Stimulated activated memory B cell treated with anti-CD40 and anti-IgM and Interleukin-4, amounts not matched to agents 10 μg/mL and 1 μg/mL and 100 μg/mL, for 72 hours (primary cell): Measurements from ENCODE around the gene FGF3.

ENCODE experiments used
- ATAC-seq: fragments of 150-1000 bp; cut with Tn5 transposase; 2 replicates; pipeline ENCODE4 v1.10.0; 2021
- H3K27ac Mint-ChIP-seq: one replicate; pipeline ENCODE4 v1.8.0; 2022; ENCODE audit warnings: mild to moderate bottlenecking, mixed read lengths
- H3K27me3 Mint-ChIP-seq: one replicate; pipeline ENCODE4 v1.8.0; 2022; ENCODE audit warnings: mixed read lengths
- H3K36me3 Mint-ChIP-seq: one replicate; pipeline ENCODE4 v1.8.0; 2022; ENCODE audit warnings: mixed read lengths
- H3K4me1 Mint-ChIP-seq: one replicate; pipeline ENCODE4 v1.8.0; 2022; ENCODE audit warnings: mixed read lengths
- H3K4me3 Mint-ChIP-seq: one replicate; pipeline ENCODE4 v1.8.0; 2022; ENCODE audit warnings: mild to moderate bottlenecking, moderate library complexity, mixed read lengths
- H3K9me3 Mint-ChIP-seq: one replicate; pipeline ENCODE4 v1.8.0; 2022; ENCODE audit warnings: mixed read lengths

FGF3 gene

GRCh38 chr11:69859275-69859934 is 40.2 kb upstream of the FGF3 start:
- H3K27me3 Mint-ChIP-seq: peaks cover 33% of the 10 kb centered on the region

GRCh38 chr11:69855421-69855820 is 36.2 kb upstream of the FGF3 start:
- peaks cover 16% of the 10 kb centered on the region for H3K27me3 Mint-ChIP-seq
- peaks cover 5% of the 10 kb centered on the region for H3K9me3 Mint-ChIP-seq
- no peaks in the 10 kb centered on the region for H3K36me3 Mint-ChIP-seq
- H3K27ac Mint-ChIP-seq: no peak overlapping the region
- no peaks in the 10 kb centered on the region for H3K4me1 Mint-ChIP-seq
- H3K4me3 Mint-ChIP-seq: no peak overlapping the region
- no peak for ATAC-seq

More at GRCh38 chr11:69859275-69859934, 40.2 kb upstream of the FGF3 start:
- H3K4me3 Mint-ChIP-seq: no peak overlapping the region
- ATAC-seq: no peak
- no peaks in the 10 kb centered on the region for H3K36me3 Mint-ChIP-seq
- H3K4me1 Mint-ChIP-seq: no peaks in the 10 kb centered on the region
- H3K9me3 Mint-ChIP-seq: peaks cover 5% of the 10 kb centered on the region
- no peak overlapping the region for H3K27ac Mint-ChIP-seq

GRCh38 chr11:69854713-69855112 is 35.5 kb upstream of the FGF3 start:
- no peak overlapping the region for H3K4me3 Mint-ChIP-seq
- no peak for ATAC-seq
- H3K4me1 Mint-ChIP-seq: no peaks in the 10 kb centered on the region
- H3K36me3 Mint-ChIP-seq: no peaks in the 10 kb centered on the region
- H3K27ac Mint-ChIP-seq: no peak overlapping the region
- peaks cover 22% of the 10 kb centered on the region for H3K27me3 Mint-ChIP-seq
- H3K9me3 Mint-ChIP-seq: peaks cover 5% of the 10 kb centered on the region

GRCh38 chr11:69852056-69852455 is 32.8 kb upstream of the FGF3 start:
- H3K4me3 Mint-ChIP-seq: no peak overlapping the region
- no peak overlapping the region for H3K27ac Mint-ChIP-seq
- no peak for ATAC-seq
- H3K4me1 Mint-ChIP-seq: no peaks in the 10 kb centered on the region
- H3K9me3 Mint-ChIP-seq: peaks cover 3% of the 10 kb centered on the region
- peaks cover 31% of the 10 kb centered on the region for H3K27me3 Mint-ChIP-seq
- H3K36me3 Mint-ChIP-seq: no peaks in the 10 kb centered on the region

- Mint-ChIP-seq H3K9me3 (peaks cover 3% of the 10 kb centered on the region), H3K36me3 (no peaks in the 10 kb centered on the region), H3K4me3 (no peak overlapping the region), H3K27me3 (peaks cover 22% of the 10 kb centered on the region), H3K4me1 (no peaks in the 10 kb centered on the region), H3K27ac (no peak overlapping the region)
- no peak for ATAC-seq
Measured at GRCh38 chr11:69848201-69848600, 29.0 kb upstream of the FGF3 start.

- H3K4me3 Mint-ChIP-seq: no peak overlapping the region
- H3K36me3 Mint-ChIP-seq: no peaks in the 10 kb centered on the region
- H3K27me3 Mint-ChIP-seq: peaks cover 18% of the 10 kb centered on the region
- H3K27ac Mint-ChIP-seq: no peak overlapping the region
- ATAC-seq: no peak
- H3K9me3 Mint-ChIP-seq: peaks cover 8% of the 10 kb centered on the region
- no peaks in the 10 kb centered on the region for H3K4me1 Mint-ChIP-seq
Measured at GRCh38 chr11:69844396-69844795, 25.2 kb upstream of the FGF3 start.

- Mint-ChIP-seq H3K4me3 (no peak overlapping the region), H3K27me3 (peaks cover 10% of the 10 kb centered on the region)
- no peak for ATAC-seq
Measured at GRCh38 chr11:69843529-69843921, 24.3 kb upstream of the FGF3 start.

GRCh38 chr11:69842746-69843528 is 23.7 kb upstream of the FGF3 start:
- H3K27me3 Mint-ChIP-seq: peaks cover 10% of the 10 kb centered on the region
- no peak overlapping the region for H3K27ac Mint-ChIP-seq
- H3K4me3 Mint-ChIP-seq: no peak overlapping the region
- H3K4me1 Mint-ChIP-seq: no peaks in the 10 kb centered on the region
- ATAC-seq: no peak
- H3K9me3 Mint-ChIP-seq: peaks cover 5% of the 10 kb centered on the region
- no peaks in the 10 kb centered on the region for H3K36me3 Mint-ChIP-seq

More at GRCh38 chr11:69843529-69843921, 24.3 kb upstream of the FGF3 start:
- no peaks in the 10 kb centered on the region for H3K36me3 Mint-ChIP-seq
- H3K27ac Mint-ChIP-seq: no peak overlapping the region
- peaks cover 5% of the 10 kb centered on the region for H3K9me3 Mint-ChIP-seq
- no peaks in the 10 kb centered on the region for H3K4me1 Mint-ChIP-seq

- no peaks in the 10 kb centered on the region for H3K4me1 Mint-ChIP-seq
- no peaks in the 10 kb centered on the region for H3K36me3 Mint-ChIP-seq
- no peak overlapping the region for H3K27ac Mint-ChIP-seq
- ATAC-seq: no peak
- peaks cover 10% of the 10 kb centered on the region for H3K27me3 Mint-ChIP-seq
- no peak overlapping the region for H3K4me3 Mint-ChIP-seq
- peaks cover 5% of the 10 kb centered on the region for H3K9me3 Mint-ChIP-seq
Measured at GRCh38 chr11:69841859-69842698, 22.9 kb upstream of the FGF3 start.

GRCh38 chr11:69841170-69841858 is 22.1 kb upstream of the FGF3 start:
- peaks cover 13% of the 10 kb centered on the region for H3K27me3 Mint-ChIP-seq
- no peak overlapping the region for H3K4me3 Mint-ChIP-seq
- no peak overlapping the region for H3K27ac Mint-ChIP-seq
- no peak for ATAC-seq
- no peaks in the 10 kb centered on the region for H3K4me1 Mint-ChIP-seq
- H3K36me3 Mint-ChIP-seq: no peaks in the 10 kb centered on the region
- H3K9me3 Mint-ChIP-seq: peaks cover 5% of the 10 kb centered on the region

- peaks cover 5% of the 10 kb centered on the region for H3K9me3 Mint-ChIP-seq
- peaks cover 21% of the 10 kb centered on the region for H3K27me3 Mint-ChIP-seq
- H3K4me3 Mint-ChIP-seq: no peak overlapping the region
- H3K36me3 Mint-ChIP-seq: no peaks in the 10 kb centered on the region
- ATAC-seq: no peak
- no peaks in the 10 kb centered on the region for H3K4me1 Mint-ChIP-seq
- H3K27ac Mint-ChIP-seq: no peak overlapping the region
Measured at GRCh38 chr11:69840371-69841169, 21.4 kb upstream of the FGF3 start.

GRCh38 chr11:69839516-69839915 is 20.3 kb upstream of the FGF3 start:
- Mint-ChIP-seq H3K4me1 (no peaks in the 10 kb centered on the region), H3K27ac (no peak overlapping the region), H3K4me3 (no peak overlapping the region), H3K36me3 (no peaks in the 10 kb centered on the region), H3K9me3 (peaks cover 5% of the 10 kb centered on the region), H3K27me3 (peaks cover 31% of the 10 kb centered on the region)
- no peak for ATAC-seq

GRCh38 chr11:69837791-69838190 is 18.6 kb upstream of the FGF3 start:
- no peak for ATAC-seq
- Mint-ChIP-seq H3K4me1 (no peaks in the 10 kb centered on the region), H3K27me3 (peaks cover 49% of the 10 kb centered on the region), H3K9me3 (peaks cover 5% of the 10 kb centered on the region), H3K36me3 (no peaks in the 10 kb centered on the region), H3K27ac (no peak overlapping the region), H3K4me3 (no peak overlapping the region)

GRCh38 chr11:69836401-69836800 is 17.2 kb upstream of the FGF3 start:
- Mint-ChIP-seq H3K27ac (no peak overlapping the region), H3K36me3 (no peaks in the 10 kb centered on the region), H3K9me3 (peaks cover 4% of the 10 kb centered on the region), H3K27me3 (peaks cover 59% of the 10 kb centered on the region), H3K4me1 (no peaks in the 10 kb centered on the region), H3K4me3 (no peak overlapping the region)
- no peak for ATAC-seq
